Measurements from ENCODE around the gene WAPL. TPM values are rescaled to one million over a fixed set of nuclear protein-coding genes. Genes with fewer than 3 reads are reported as not detected.

WAPL gene
- total and polyA plus RNA-seq, 2 of the 4 experiments (the other 2 are of a cell fraction): 11.5 to 31.7 TPM

GRCh38 chr10:86385806-86386205, 135.8 kb downstream of the WAPL start:
- Histone ChIP-seq H4K91ac (ENCODE audit: insufficient read depth, low read depth, low read length) (no peak overlapping the region), H4K20me1 (ENCODE audit: insufficient read depth, low read length) (no peaks in the 10 kb centered on the region), H2AFZ (replicated peaks; ENCODE audit: low read length, poor library complexity) (no peak overlapping the region), H2AK5ac (ENCODE audit: low read depth, low read length) (no peak overlapping the region), H2BK5ac (ENCODE audit: low read depth, low read length, poor library complexity, severe bottlenecking) (no peak overlapping the region), H4K8ac (ENCODE audit: low read depth in 2 of 2, low read length in 2 of 2) (no peak overlapping the region), H3K4me3 (ENCODE audit: insufficient read depth, low read depth, low read length) (no peak overlapping the region), H2BK120ac (ENCODE audit: low read depth, low read length) (no peak overlapping the region), H3K23ac (ENCODE audit: low read depth, low read length) (no peak overlapping the region), H3K18ac (ENCODE audit: low read depth, low read length) (no peak overlapping the region), H3K14ac (replicated peaks; ENCODE audit: low read depth, low read length) (no peak overlapping the region), H3K4me1 (ENCODE audit: control insufficient read depth, insufficient read depth, low read length) (no peaks in the 10 kb centered on the region; the same call in 1 of the 2 replicates), H3K4me2 (ENCODE audit: low read depth, low read length) (no peak overlapping the region), H3K9me1 (ENCODE audit: insufficient read depth, low read length) (no peaks in the 10 kb centered on the region), H3K27me3 (ENCODE audit: control insufficient read depth, insufficient read depth, low read length) (peaks cover 42% of the 10 kb centered on the region), H3K9me3 (ENCODE audit: control insufficient read depth, insufficient read depth, low read length) (no peaks in the 10 kb centered on the region; the same call in 1 of the 2 replicates), H3K56ac (ENCODE audit: extremely low read depth, insufficient read depth, low read length) (no peak overlapping the region), H2BK20ac (ENCODE audit: low read depth, low read length) (no peak overlapping the region), H2BK15ac (ENCODE audit: low read depth, low read length) (no peak overlapping the region), H3K27ac (ENCODE audit: insufficient read depth, low read length) (no peak overlapping the region), H3K4ac (ENCODE audit: low read depth, low read length) (no peak overlapping the region), H3K36me3 (ENCODE audit: control insufficient read depth, insufficient read depth, low read length) (no peaks in the 10 kb centered on the region), H3K79me1 (ENCODE audit: low read depth in 1 of 2, low read length in 2 of 2) (no peaks in the 10 kb centered on the region), H4K5ac (ENCODE audit: low read depth, low read length) (no peak overlapping the region), H2AK9ac (replicated peaks; ENCODE audit: low read depth, low read length, poor library complexity) (no peak overlapping the region), H3K9ac (ENCODE audit: low read depth, low read length) (no peak overlapping the region)
- no peak for ATAC-seq (ENCODE audit: low read depth)
- no CpG with 5 or more reads among the region's 3 CpGs for WGBS, 2 experiments (ENCODE audit: extremely low coverage in 2 of 2, insufficient read length in 1 of 2)
- ChIA-PET POLR2A (ENCODE audit: unreplicated experiment) (no interaction called here), CTCF (interaction anchor here (2.1 kb wide), 1 partner anchor 15 kb away, joined by 6 read pairs; no protein-coding TSS in a partner anchor)
- no TSS peak for BruUV-seq (replicated peaks)
- dilution Hi-C loops (cut with HindIII; ENCODE audit: low sequenced_read_pairs, unreplicated experiment): no loop called here
- in situ Hi-C loops (cut with MboI; ENCODE audit: low sequenced_read_pairs): no loop called here
- intact Hi-C loops (cut with micrococcal nuclease): no loop called here
- DNase-seq: no peak
- TF ChIP-seq POLR2A (IDR thresholded peaks at IDR 0.05; ENCODE audit: low read depth, low read length) (no peak), NFE2L2 (IDR thresholded peaks at IDR 0.05; ENCODE audit: low read depth, low read length) (no peak), SMC3 (IDR thresholded peaks at IDR 0.05; ENCODE audit: low read depth, low read length) (no peak), RCOR1 (IDR thresholded peaks at IDR 0.05; ENCODE audit: insufficient replicate concordance, low read length) (no peak), CEBPB (IDR thresholded peaks at IDR 0.05; ENCODE audit: low read depth, low read length) (no peak), RFX5 (IDR thresholded peaks at IDR 0.05; ENCODE audit: low read depth, low read length) (no peak), MXI1 (IDR thresholded peaks at IDR 0.05; ENCODE audit: borderline replicate concordance, low read depth, low read length) (no peak), BHLHE40 (IDR thresholded peaks at IDR 0.05; ENCODE audit: low read depth, low read length) (no peak), CHD1 (IDR thresholded peaks at IDR 0.05; ENCODE audit: low read depth, low read length) (no peak), FOS (IDR thresholded peaks at IDR 0.05; ENCODE audit: low read depth, low read length) (no peak), RAD21 (IDR thresholded peaks at IDR 0.05; ENCODE audit: low read length) (no peak), MAFK (IDR thresholded peaks at IDR 0.05; ENCODE audit: low read depth, low read length) (no peak), MAZ (IDR thresholded peaks at IDR 0.05; ENCODE audit: borderline replicate concordance, low read depth, low read length) (no peak)
- TF ChIP-seq, protein P1, sequence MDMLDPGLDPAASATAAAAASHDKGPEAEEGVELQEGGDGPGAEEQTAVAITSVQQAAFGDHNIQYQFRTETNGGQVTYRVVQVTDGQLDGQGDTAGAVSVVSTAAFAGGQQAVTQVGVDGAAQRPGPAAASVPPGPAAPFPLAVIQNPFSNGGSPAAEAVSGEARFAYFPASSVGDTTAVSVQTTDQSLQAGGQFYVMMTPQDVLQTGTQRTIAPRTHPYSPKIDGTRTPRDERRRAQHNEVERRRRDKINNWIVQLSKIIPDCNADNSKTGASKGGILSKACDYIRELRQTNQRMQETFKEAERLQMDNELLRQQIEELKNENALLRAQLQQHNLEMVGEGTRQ (IDR thresholded peaks at IDR 0.05; ENCODE audit: low read depth, low read length): no peak
- TF ChIP-seq, protein P2, sequence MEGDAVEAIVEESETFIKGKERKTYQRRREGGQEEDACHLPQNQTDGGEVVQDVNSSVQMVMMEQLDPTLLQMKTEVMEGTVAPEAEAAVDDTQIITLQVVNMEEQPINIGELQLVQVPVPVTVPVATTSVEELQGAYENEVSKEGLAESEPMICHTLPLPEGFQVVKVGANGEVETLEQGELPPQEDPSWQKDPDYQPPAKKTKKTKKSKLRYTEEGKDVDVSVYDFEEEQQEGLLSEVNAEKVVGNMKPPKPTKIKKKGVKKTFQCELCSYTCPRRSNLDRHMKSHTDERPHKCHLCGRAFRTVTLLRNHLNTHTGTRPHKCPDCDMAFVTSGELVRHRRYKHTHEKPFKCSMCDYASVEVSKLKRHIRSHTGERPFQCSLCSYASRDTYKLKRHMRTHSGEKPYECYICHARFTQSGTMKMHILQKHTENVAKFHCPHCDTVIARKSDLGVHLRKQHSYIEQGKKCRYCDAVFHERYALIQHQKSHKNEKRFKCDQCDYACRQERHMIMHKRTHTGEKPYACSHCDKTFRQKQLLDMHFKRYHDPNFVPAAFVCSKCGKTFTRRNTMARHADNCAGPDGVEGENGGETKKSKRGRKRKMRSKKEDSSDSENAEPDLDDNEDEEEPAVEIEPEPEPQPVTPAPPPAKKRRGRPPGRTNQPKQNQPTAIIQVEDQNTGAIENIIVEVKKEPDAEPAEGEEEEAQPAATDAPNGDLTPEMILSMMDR (conservative IDR thresholded peaks at IDR 0.05; ENCODE audit: low read depth, low read length): no peak
- TF ChIP-seq, protein P3, sequence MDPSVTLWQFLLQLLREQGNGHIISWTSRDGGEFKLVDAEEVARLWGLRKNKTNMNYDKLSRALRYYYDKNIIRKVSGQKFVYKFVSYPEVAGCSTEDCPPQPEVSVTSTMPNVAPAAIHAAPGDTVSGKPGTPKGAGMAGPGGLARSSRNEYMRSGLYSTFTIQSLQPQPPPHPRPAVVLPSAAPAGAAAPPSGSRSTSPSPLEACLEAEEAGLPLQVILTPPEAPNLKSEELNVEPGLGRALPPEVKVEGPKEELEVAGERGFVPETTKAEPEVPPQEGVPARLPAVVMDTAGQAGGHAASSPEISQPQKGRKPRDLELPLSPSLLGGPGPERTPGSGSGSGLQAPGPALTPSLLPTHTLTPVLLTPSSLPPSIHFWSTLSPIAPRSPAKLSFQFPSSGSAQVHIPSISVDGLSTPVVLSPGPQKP (IDR thresholded peaks at IDR 0.05; ENCODE audit: borderline replicate concordance, low read depth, low read length): no peak

All from IMR-90 (cell line).